Endothelial cell of umbilical vein (primary cell): ENCODE results near the gene TBX19. TPM values are rescaled to one million over a fixed set of nuclear protein-coding genes. Genes with fewer than 3 reads are reported as not detected.

Source experiments
- BruUV-seq: library from RNA; stranded (reverse); fragments of 400-500 nt; replicated peaks from 2 replicates; lab custom pipeline; 2021; lab: Mats Ljungman, UMichigan
- CTCF ChIA-PET: fragments of 300-600, 350-600 bp; sonication (Branson Sonifier 250); formaldehyde crosslinking; loops from one replicate; lab custom pipeline; 2021; ENCODE audit warnings: antibody characterized with exemption, inconsistent platforms; lab: Charles Lee
- POLR2A ChIA-PET: fragments of 300-600, 350-600 bp; sonication (Branson Sonifier 250); formaldehyde crosslinking; loops from one replicate; lab custom pipeline; 2021; ENCODE audit warnings: antibody characterized with exemption, inconsistent platforms; lab: Charles Lee
- DNase-seq: peaks from one replicate; pipeline ENCODE4 v3.0.0-alpha.2; 2011; ENCODE audit warnings: low read depth, low spot score
- FAIRE-seq: peaks from 2 replicates; lab custom pipeline; 2011; peaks lifted over from hg19 to GRCh38; lab: Jason Lieb, UNC
- H2AFZ ChIP-seq: 2 replicates; pipeline ENCODE4 v1.6.0; 2012; ENCODE audit warnings: low read depth, low read length, control low read depth, inconsistent platforms
- H3K27ac ChIP-seq: 2 replicates; pipeline ENCODE4 v1.5.1; 2011; ENCODE audit warnings: low read depth, mild to moderate bottlenecking, control low read depth, low read length, moderate library complexity; ENCODE audit not compliant: insufficient read depth
- H3K27me3 ChIP-seq, 2 experiments: 2 replicates each; pipeline versions ENCODE4 v1.6.0 to v1.6.1; 2011; ENCODE audit warnings: low read length in 2 of 2, mixed read lengths in 1 of 2; ENCODE audit not compliant: control insufficient read depth in 2 of 2, insufficient read depth in 2 of 2
- H3K36me3 ChIP-seq, 2 experiments: 2 replicates in 1 of 2; 3 replicates in 1 of 2; pipeline ENCODE4 v1.5.1; 2011; ENCODE audit warnings: low read length in 2 of 2, mild to moderate bottlenecking in 1 of 2, moderate library complexity in 1 of 2; ENCODE audit not compliant: control insufficient read depth in 2 of 2, insufficient read depth in 2 of 2; ENCODE audit errors: extremely low read depth in 1 of 2
- H3K4me1 ChIP-seq: 3 replicates; pipeline ENCODE4 v1.5.1; 2011; ENCODE audit warnings: mild to moderate bottlenecking, low read length; ENCODE audit not compliant: control insufficient read depth, insufficient read depth; ENCODE audit errors: extremely low read depth
- H3K4me2 ChIP-seq: 2 replicates; pipeline ENCODE4 v1.6.1; 2011; ENCODE audit warnings: low read length, control low read depth, mixed read lengths; ENCODE audit not compliant: insufficient read depth
- H3K4me3 ChIP-seq, 3 experiments: fragments of 200-600 bp in 1 of 3; sonication (generic), shearing (Covaris generic) in 1 of 3; replicated peaks in 1 of 3; 2 replicates each; pipeline ENCODE4 v1.5.1; 2011 to 2016; ENCODE audit warnings: control low read depth in 3 of 3, low read length in 3 of 3, mild to moderate bottlenecking in 2 of 3, inconsistent platforms in 1 of 3, low read depth in 1 of 3, moderate library complexity in 1 of 3; ENCODE audit not compliant: insufficient read depth in 1 of 3
- H3K79me2 ChIP-seq: 2 replicates; pipeline ENCODE4 v1.6.0; 2012; ENCODE audit warnings: low read length, inconsistent platforms; ENCODE audit not compliant: control insufficient read depth, insufficient read depth
- H3K9ac ChIP-seq: replicated peaks from 2 replicates; pipeline ENCODE3; 2011; ENCODE audit warnings: low read length, control low read depth; ENCODE audit not compliant: insufficient read depth; ENCODE audit errors: extremely low read depth
- H3K9me1 ChIP-seq: replicated peaks from 3 replicates; pipeline ENCODE4 v1.6.0; 2011; ENCODE audit warnings: mild to moderate bottlenecking, low read length; ENCODE audit not compliant: control insufficient read depth, insufficient read depth; ENCODE audit errors: extremely low read depth
- H3K9me3 ChIP-seq: replicated peaks from 2 replicates; pipeline ENCODE4 v1.5.1; 2012; ENCODE audit warnings: low read length, inconsistent platforms; ENCODE audit not compliant: control insufficient read depth, insufficient read depth
- H4K20me1 ChIP-seq: replicated peaks from 2 replicates; pipeline ENCODE3; 2011; ENCODE audit warnings: mild to moderate bottlenecking, low read length; ENCODE audit not compliant: control insufficient read depth, insufficient read depth; ENCODE audit errors: extremely low read depth
- EZH2 ChIP-seq: IDR thresholded peaks from 2 replicates; pipeline ENCODE4 v1.6.1; 2012; ENCODE audit warnings: borderline replicate concordance, low read depth, mild to moderate bottlenecking, moderate library complexity, low read length, inconsistent platforms; ENCODE audit not compliant: severe bottlenecking
- FOS ChIP-seq: IDR thresholded peaks from 2 replicates; pipeline ENCODE4 v1.6.1; 2011; ENCODE audit warnings: mild to moderate bottlenecking, low read length, moderate library complexity, borderline replicate concordance; ENCODE audit not compliant: insufficient read depth
- GATA2 ChIP-seq: IDR thresholded peaks from 2 replicates; pipeline ENCODE4 v1.7.0; 2011; ENCODE audit warnings: low read depth, mild to moderate bottlenecking, moderate library complexity, mixed read lengths, low read length; ENCODE audit not compliant: insufficient read length, insufficient read depth
- JUN ChIP-seq: IDR thresholded peaks from 2 replicates; pipeline ENCODE4 v1.6.1; 2011; ENCODE audit warnings: borderline replicate concordance, low read depth; ENCODE audit not compliant: insufficient read length, insufficient read depth
- MYC ChIP-seq: IDR thresholded peaks from one replicate; pipeline ENCODE4 v1.6.1; 2011; ENCODE audit warnings: mild to moderate bottlenecking, low read depth, low read length
- POLR2A ChIP-seq: IDR thresholded peaks from 2 replicates; pipeline ENCODE4 v1.6.1; 2012; ENCODE audit warnings: low read depth, mild to moderate bottlenecking, control low read depth, low read length
- POLR2AphosphoS5 ChIP-seq: IDR thresholded peaks from 2 replicates; pipeline ENCODE4 v1.6.1; 2012; ENCODE audit warnings: low read depth, mild to moderate bottlenecking, control low read depth, low read length, moderate library complexity; ENCODE audit not compliant: insufficient read depth
- dilution Hi-C: fragments of 300-500 bp; cut with MboI; formaldehyde crosslinking; loops from one replicate; pipeline ENCODE4 v1.15.0; 2019; ENCODE audit warnings: low sequenced_read_pairs; ENCODE audit not compliant: extremely low pct_ligation_motif_present
- intact Hi-C: fragments of 100-400 bp; cut with micrococcal nuclease; formaldehyde crosslinking; loops from one replicate; pipeline ENCODE4 v1.10.0; 2022
- polyA plus RNA-seq, 4 experiments: library from polyadenylated mRNA; depleted of rRNA in 3 of 4; stranded (reverse) in 3 of 4; unstranded in 1 of 4; fragments of >200 nt; gene quantifications; 2 replicates each; pipeline versions ENCODE4 v1.2.1 to v1.2.3, GENCODE V29; 2011 to 2012; ENCODE audit warnings: missing spikeins in 1 of 4
- total RNA-seq: library from RNA; stranded (reverse); gene quantifications from 2 replicates; pipeline ENCODE4 v1.2.3, GENCODE V29; 2021
- TF ChIP-seq, protein P1 (sequence below): IDR thresholded peaks from 2 replicates; pipeline ENCODE4 v1.6.1; 2011; ENCODE audit not compliant: insufficient read depth, insufficient read length
- TF ChIP-seq, protein P2 (sequence below), 2 donors: IDR thresholded peaks; 1 replicate in 1 of 2; 2 replicates in 1 of 2; pipeline ENCODE4 v1.5.1; 2011; ENCODE audit warnings: low read length in 2 of 2, mild to moderate bottlenecking in 2 of 2, moderate library complexity in 2 of 2, control low read depth in 1 of 2, inconsistent platforms in 1 of 2, low read depth in 1 of 2; ENCODE audit not compliant: insufficient read depth in 1 of 2; ENCODE audit errors: extremely low read depth in 1 of 2

TBX19 gene
- total and polyA plus RNA-seq, 2 donors (not counting 3 experiments of a cell fraction or from before 2014, with no cell fraction given) = 2.3 to 2.8 TPM

DNA sequence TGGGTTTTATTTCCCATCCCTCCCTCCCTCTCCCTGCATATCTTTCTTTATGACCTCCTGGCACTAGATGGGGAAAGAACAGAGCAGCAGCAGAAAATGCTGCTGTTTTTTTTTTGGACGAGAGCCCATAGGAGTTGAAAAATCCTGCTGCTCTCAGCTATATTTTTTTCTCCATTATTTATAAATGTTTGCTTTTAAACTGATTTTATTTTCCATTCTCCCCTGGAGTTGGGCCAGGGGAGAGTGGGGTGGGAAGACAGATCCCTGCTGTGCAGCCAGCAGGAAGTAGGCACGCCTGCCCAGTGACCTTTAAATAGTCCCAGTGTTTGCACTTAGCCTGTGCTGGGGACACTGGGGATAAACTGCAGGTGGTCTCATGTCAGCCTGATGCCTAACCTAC, 37.5 kb upstream of the TBX19 start:
- Histone ChIP-seq H3K4me2 (no peak overlapping the region), H3K4me1 (no peaks in the 10 kb centered on the region), H3K27ac (no peak overlapping the region), H3K9me1 (no peaks in the 10 kb centered on the region), H2AFZ (no peak overlapping the region), H3K9ac (no peak overlapping the region), H3K27me3 (no peaks in the 10 kb centered on the region), H3K9me3 (no peaks in the 10 kb centered on the region), H3K36me3 (peaks cover 16 to 23% of the 10 kb centered on the region in 2 experiments), H3K79me2 (peaks cover 4% of the 10 kb centered on the region), H3K4me3 (no peak overlapping the region), H4K20me1 (no peaks in the 10 kb centered on the region)
- dilution Hi-C loops = no loop called here
- TF ChIP-seq POLR2AphosphoS5 = no peak
- no peak for TF ChIP-seq EZH2
- no peak for TF ChIP-seq MYC
- no peak for TF ChIP-seq GATA2
- TF ChIP-seq, protein P1, sequence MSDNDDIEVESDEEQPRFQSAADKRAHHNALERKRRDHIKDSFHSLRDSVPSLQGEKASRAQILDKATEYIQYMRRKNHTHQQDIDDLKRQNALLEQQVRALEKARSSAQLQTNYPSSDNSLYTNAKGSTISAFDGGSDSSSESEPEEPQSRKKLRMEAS = no peak
- TF ChIP-seq POLR2A = no peak
- TF ChIP-seq JUN = no peak
- TF ChIP-seq, protein P2, sequence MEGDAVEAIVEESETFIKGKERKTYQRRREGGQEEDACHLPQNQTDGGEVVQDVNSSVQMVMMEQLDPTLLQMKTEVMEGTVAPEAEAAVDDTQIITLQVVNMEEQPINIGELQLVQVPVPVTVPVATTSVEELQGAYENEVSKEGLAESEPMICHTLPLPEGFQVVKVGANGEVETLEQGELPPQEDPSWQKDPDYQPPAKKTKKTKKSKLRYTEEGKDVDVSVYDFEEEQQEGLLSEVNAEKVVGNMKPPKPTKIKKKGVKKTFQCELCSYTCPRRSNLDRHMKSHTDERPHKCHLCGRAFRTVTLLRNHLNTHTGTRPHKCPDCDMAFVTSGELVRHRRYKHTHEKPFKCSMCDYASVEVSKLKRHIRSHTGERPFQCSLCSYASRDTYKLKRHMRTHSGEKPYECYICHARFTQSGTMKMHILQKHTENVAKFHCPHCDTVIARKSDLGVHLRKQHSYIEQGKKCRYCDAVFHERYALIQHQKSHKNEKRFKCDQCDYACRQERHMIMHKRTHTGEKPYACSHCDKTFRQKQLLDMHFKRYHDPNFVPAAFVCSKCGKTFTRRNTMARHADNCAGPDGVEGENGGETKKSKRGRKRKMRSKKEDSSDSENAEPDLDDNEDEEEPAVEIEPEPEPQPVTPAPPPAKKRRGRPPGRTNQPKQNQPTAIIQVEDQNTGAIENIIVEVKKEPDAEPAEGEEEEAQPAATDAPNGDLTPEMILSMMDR (IDR thresholded peaks at IDR 0.05; ENCODE audit: extremely low read depth in 1 of 2, insufficient read depth in 1 of 2, low read depth in 1 of 2, low read length in 2 of 2) = no peak
- TF ChIP-seq FOS = no peak
- FAIRE-seq (no peak), DNase-seq (peak; percentile 69)
- POLR2A ChIA-PET = no interaction called here
- no TSS peak for BruUV-seq
- intact Hi-C loops = no loop called here
- CTCF ChIA-PET = interaction anchor here (4.0 kb wide), 1 partner anchor 9 kb away, joined by 31 read pairs; no protein-coding TSS in a partner anchor
